PC-3 (cell line): ENCODE measurements around the gene GDF15. TPM values are rescaled to one million over a fixed set of nuclear protein-coding genes. Genes with fewer than 3 reads are reported as not detected.

Source experiments
- ATAC-seq: fragments of 200-7000 bp; cut with Tn5 transposase; 2 replicates; pipeline ENCODE4 v1.9.1; 2020; ENCODE audit warnings: mild to moderate bottlenecking, moderate library complexity
- BruUV-seq: library from RNA; stranded (reverse); fragments of 400-500 nt; replicated peaks from 2 replicates; lab custom pipeline; 2021; lab: Mats Ljungman, UMichigan
- CTCF ChIA-PET: fragments of 300-600 bp; sonication (Branson Sonifier 250); formaldehyde crosslinking; loops from one replicate; lab custom pipeline; 2022; ENCODE audit warnings: antibody characterized with exemption; lab: Charles Lee
- POLR2A ChIA-PET: fragments of 300-600 bp; sonication (Branson Sonifier 250); formaldehyde crosslinking; loops from one replicate; lab custom pipeline; 2022; ENCODE audit warnings: antibody characterized with exemption; ENCODE audit not compliant: unreplicated experiment; lab: Charles Lee
- DNase-seq: peaks from one replicate; pipeline ENCODE4 v3.0.0-alpha.2; 2015
- H2AFZ ChIP-seq: fragments of 300-600 bp; sonication (generic); 2 replicates; pipeline ENCODE4 v1.6.0; 2016; ENCODE audit warnings: antibody characterized with exemption, low read length
- H3F3A ChIP-seq: fragments of 300-600 bp; sonication (generic); one replicate; pipeline ENCODE4 v1.6.0; 2017; ENCODE audit warnings: antibody characterized with exemption, low read length, control low read depth, mild to moderate bottlenecking; ENCODE audit not compliant: unreplicated experiment
- H3K27ac ChIP-seq: fragments of 300-600 bp; sonication (generic); 2 replicates; pipeline ENCODE4 v1.5.1; 2016; ENCODE audit warnings: mild to moderate bottlenecking, low read length
- H3K27me3 ChIP-seq: fragments of 300-600 bp; sonication (generic); 2 replicates; pipeline ENCODE4 v1.6.1; 2016; ENCODE audit warnings: low read length, mixed read lengths
- H3K36me3 ChIP-seq: fragments of 300-600 bp; sonication (generic); 2 replicates; pipeline ENCODE4 v1.6.1; 2016; ENCODE audit warnings: low read depth, mixed run types, low read length, mixed read lengths
- H3K4me1 ChIP-seq: fragments of 300-600 bp; sonication (generic); 2 replicates; pipeline ENCODE4 v1.5.1; 2016; ENCODE audit warnings: low read length; ENCODE audit not compliant: insufficient read depth
- H3K4me2 ChIP-seq: fragments of 300-600 bp; sonication (generic); 2 replicates; pipeline ENCODE4 v1.6.0; 2016; ENCODE audit warnings: low read length
- H3K4me3 ChIP-seq: fragments of 300-600 bp; sonication (generic); 2 replicates; pipeline ENCODE4 v1.5.1; 2016; ENCODE audit warnings: mild to moderate bottlenecking, low read length, mixed read lengths
- H3K79me2 ChIP-seq: fragments of 300-600 bp; sonication (generic); 2 replicates; pipeline ENCODE4 v1.6.1; 2017; ENCODE audit warnings: low read length, mixed read lengths
- H3K9ac ChIP-seq: fragments of 300-600 bp; sonication (generic); 2 replicates; pipeline ENCODE4 v1.6.0; 2016; ENCODE audit warnings: mild to moderate bottlenecking, low read length
- H3K9me2 ChIP-seq: fragments of 300-600 bp; sonication (generic); replicated peaks from 2 replicates; pipeline ENCODE4 v1.6.1; 2016; ENCODE audit warnings: mixed run types, low read length, mixed read lengths
- H3K9me3 ChIP-seq: fragments of 300-600 bp; sonication (generic); 2 replicates; pipeline ENCODE4 v1.6.1; 2016; ENCODE audit warnings: low read length, mixed read lengths
- H4K20me1 ChIP-seq: fragments of 300-600 bp; sonication (generic); 2 replicates; pipeline ENCODE4 v1.6.1; 2016; ENCODE audit warnings: low read length, mixed read lengths
- CTCF ChIP-seq: fragments of 300-600 bp; sonication (generic); conservative IDR thresholded peaks from 2 replicates; pipeline ENCODE4 v1.5.1; 2017; ENCODE audit warnings: antibody characterized with exemption, low read depth, mild to moderate bottlenecking, low read length
- EZH2 ChIP-seq: fragments of 300-600 bp; sonication (generic); IDR thresholded peaks from one replicate; pipeline ENCODE4 v1.6.1; 2017; ENCODE audit warnings: antibody characterized with exemption, mild to moderate bottlenecking, low read length; ENCODE audit not compliant: unreplicated experiment
- EZH2phosphoT487 ChIP-seq: fragments of 300-600 bp; sonication (generic); IDR thresholded peaks from 2 replicates; pipeline ENCODE4 v1.6.1; 2018; ENCODE audit warnings: mild to moderate bottlenecking, antibody characterized with exemption, low read length, borderline replicate concordance
- intact Hi-C: fragments of 100-400 bp; cut with micrococcal nuclease; formaldehyde crosslinking; loops from 2 replicates; pipeline ENCODE4 v1.9.0; 2023
- total RNA-seq: library from RNA; depleted of rRNA; stranded (reverse); fragments of >200 nt; gene quantifications from 2 replicates; pipeline ENCODE4 v1.2.3, GENCODE V29; 2014

The GDF15 gene
- total RNA-seq, 1 experiment from 2014 or later: 84.3 TPM

GRCh38 chr19:18339723-18340122 is 46.2 kb upstream of the GDF15 start:
- peak overlapping the region; percentile 72 for H2AFZ ChIP-seq
- no peaks in the 10 kb centered on the region for H3K79me2 ChIP-seq
- ATAC-seq (peak; percentile 59), DNase-seq (peak; percentile 28)
- peak overlapping the region; percentile 11; the same call in 1 of the 2 replicates for H3K9ac ChIP-seq
- POLR2A ChIA-PET: interaction anchor here (0.5 kb wide), 1 partner anchor 9 kb away, joined by 14 read pairs; no protein-coding TSS in a partner anchor
- CTCF ChIA-PET: interaction anchor here (0.5 to 1.1 kb wide), 5 partner anchors 11 to 77 kb away, joined by 3 to 8 read pairs (median 3); no protein-coding TSS in a partner anchor
- TF ChIP-seq CTCF (peak; percentile 48), EZH2 (no peak), EZH2phosphoT487 (no peak)
- no peaks in the 10 kb centered on the region for H3K9me3 ChIP-seq
- peak overlapping the region; percentile 91 for H3K4me2 ChIP-seq
- peak overlapping the region; percentile 85 for H3K4me3 ChIP-seq
- H3K4me1 ChIP-seq: peaks cover 24% of the 10 kb centered on the region
- H4K20me1 ChIP-seq: no peaks in the 10 kb centered on the region
- no peaks in the 10 kb centered on the region for H3K9me2 ChIP-seq
- no peaks in the 10 kb centered on the region for H3K27me3 ChIP-seq
- intact Hi-C loops: no loop called here
- H3K27ac ChIP-seq: no peak overlapping the region
- no peaks in the 10 kb centered on the region for H3K36me3 ChIP-seq
- no TSS peak for BruUV-seq
- no peaks in the 10 kb centered on the region for H3F3A ChIP-seq

DNA sequence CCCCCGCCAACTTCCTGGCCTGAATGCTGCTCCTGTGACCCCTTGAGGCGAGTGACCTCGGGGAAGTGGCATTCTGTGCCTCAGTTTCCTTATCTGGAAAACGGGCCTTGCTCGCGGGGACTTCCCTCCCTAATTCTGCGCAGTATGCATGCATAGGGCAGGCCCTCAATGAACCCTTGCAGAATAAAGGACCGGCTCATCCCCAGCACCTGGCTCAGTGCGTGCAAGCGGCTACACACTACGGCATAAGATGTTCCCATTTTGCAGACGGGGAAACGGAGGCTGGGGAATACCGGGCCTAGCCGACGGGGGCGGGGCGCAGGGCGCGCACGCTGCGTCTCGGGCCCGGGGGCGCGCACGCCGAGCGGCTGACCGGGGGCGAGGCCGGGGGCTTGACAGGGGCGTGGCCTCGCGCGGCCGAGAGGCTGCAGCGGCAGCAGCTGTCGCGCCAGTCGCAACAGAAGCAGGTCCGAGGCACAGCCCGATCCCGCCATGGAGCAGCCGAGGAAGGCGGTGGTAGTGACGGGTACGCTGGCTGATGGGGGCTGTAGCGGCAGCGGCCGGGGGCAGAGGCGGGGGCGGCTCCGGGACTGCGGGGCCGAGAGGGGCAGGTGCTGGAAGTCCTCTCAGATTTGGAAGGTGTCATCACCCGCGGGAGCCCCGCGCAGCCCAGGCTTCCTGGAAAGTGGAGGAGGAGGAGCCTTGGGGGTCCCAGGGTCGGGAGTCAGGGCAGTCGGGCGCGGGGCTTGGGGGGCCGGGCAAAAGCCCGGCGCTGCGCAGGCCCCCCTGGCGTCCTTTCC is 45.6 kb upstream of the GDF15 start, which contains the start of gene PGPEP1:
Gene PGPEP1 (plus strand): TSS at position 409 of the 800 bp plus-strand sequence. CDS start 84 bp downstream, at position 493.
- POLR2A ChIA-PET: interaction anchor here (0.5 kb wide), 1 partner anchor 10 kb away, joined by 14 read pairs; no protein-coding TSS in a partner anchor
- Histone ChIP-seq H3K9ac (peak within 1 kb of the TSS; percentile 47), H3K27me3 (no peaks in the 10 kb centered on the region), H2AFZ (peak within 1 kb of the TSS; percentile 72), H3K36me3 (no peaks in the 10 kb centered on the region), H3K79me2 (no peaks in the 10 kb centered on the region), H3K9me3 (no peaks in the 10 kb centered on the region), H3F3A (no peaks in the 10 kb centered on the region), H3K4me3 (peak within 1 kb of the TSS; percentile 85), H3K4me1 (peaks cover 24% of the 10 kb centered on the region), H3K27ac (no peak within 1 kb of the TSS), H4K20me1 (no peaks in the 10 kb centered on the region), H3K9me2 (no peaks in the 10 kb centered on the region), H3K4me2 (peak within 1 kb of the TSS; percentile 91)
- TF ChIP-seq EZH2phosphoT487: no peak
- no peak for TF ChIP-seq CTCF
- no peak for TF ChIP-seq EZH2
- BruUV-seq: no TSS peak
- intact Hi-C loops: no loop called here
- CTCF ChIA-PET: interaction anchor here (0.7 to 1.1 kb wide), 4 partner anchors 12 to 77 kb away, joined by 3 to 8 read pairs (median 4); no protein-coding TSS in a partner anchor
- ATAC-seq (peak; percentile 76), DNase-seq (peak; percentile 67)
